Cortex of kidney (tissue), 1 donor: ENCODE data around the gene AKT2.

Experiments
- DNase-seq: peaks from one replicate; lab custom pipeline; 2025; lab: John Stamatoyannopoulos, UW

The AKT2 gene

DNA sequence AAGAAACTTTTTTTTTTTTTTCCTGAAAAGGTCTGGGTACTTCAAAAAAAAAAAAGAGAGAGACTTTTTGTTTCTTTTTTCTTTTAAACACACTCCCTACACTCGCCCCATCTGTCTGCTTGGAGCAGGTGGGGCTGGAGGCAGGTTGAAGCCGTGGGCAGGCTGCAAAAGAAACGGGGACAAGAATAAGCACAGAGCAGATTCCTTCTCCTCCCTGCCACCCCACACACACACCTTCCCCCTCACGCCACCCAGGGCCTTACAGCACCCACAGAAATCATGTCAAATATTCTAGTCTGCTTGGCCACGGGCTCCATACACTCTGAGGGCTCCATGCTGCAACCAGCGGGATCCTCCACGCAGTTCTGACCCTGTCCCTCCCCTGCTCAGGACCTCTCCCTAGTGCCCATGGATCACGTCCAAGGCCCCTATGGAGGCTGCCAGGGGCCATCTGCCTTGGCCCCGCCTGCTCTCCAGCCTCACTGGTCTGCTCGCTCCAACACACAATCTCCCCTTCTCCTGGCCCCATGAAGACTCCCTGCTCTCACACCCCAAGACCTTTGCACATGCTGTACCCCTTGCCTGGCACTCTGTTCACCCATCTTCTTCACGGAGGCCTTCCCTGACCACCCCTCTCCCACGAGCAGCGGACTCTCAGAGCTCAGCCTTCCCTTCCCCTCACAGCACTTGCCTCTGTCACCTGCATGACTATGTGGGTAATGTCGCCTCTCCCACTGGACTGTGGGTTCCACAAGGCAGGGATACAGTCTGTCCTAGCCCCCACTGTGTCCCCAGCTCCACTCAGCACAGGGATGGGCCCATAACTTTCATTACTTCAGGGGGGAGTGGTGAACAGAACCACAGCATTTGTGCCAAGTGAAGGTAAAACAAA, 11.4 kb downstream of the AKT2 start:
- DNase-seq = no peak

DNA sequence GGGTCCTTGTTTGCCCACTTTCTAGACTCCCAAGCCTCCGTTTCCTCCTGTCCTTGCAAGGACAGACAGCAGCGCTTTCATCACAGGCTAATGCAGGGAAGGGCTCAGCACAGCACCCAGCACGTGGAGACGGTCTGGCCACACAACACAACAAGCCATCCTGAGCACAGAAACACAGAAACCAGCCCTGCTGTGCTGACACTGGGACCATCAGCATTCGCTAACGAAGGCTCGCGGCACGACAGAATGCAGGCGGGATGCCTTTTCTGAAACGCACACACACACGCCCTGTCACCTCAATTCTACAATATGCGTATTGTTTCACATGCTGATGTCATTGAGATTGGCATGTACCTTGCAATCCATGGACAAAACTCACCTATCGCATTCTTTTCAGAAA, 12.9 kb downstream of the AKT2 start:
- DNase-seq = no peak

DNA sequence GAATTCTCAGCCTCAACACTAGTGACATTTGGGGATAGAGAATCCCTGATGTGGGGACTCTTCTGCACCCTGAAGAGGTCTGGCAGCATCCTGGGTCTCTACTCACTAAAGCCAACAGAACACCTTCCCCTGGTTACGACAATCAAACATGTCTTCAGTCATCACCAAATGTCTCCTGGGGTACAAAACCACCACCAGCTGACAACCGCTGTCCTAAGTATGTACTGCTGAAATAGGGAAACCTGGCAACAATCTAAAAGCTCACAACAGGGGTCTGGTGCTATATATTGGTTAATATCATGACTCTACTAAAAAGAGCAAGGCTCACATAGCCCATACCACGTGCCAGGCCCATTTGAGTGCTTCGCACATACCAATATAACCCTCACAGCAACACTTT, 13.4 kb downstream of the AKT2 start:
- no peak for DNase-seq

DNA sequence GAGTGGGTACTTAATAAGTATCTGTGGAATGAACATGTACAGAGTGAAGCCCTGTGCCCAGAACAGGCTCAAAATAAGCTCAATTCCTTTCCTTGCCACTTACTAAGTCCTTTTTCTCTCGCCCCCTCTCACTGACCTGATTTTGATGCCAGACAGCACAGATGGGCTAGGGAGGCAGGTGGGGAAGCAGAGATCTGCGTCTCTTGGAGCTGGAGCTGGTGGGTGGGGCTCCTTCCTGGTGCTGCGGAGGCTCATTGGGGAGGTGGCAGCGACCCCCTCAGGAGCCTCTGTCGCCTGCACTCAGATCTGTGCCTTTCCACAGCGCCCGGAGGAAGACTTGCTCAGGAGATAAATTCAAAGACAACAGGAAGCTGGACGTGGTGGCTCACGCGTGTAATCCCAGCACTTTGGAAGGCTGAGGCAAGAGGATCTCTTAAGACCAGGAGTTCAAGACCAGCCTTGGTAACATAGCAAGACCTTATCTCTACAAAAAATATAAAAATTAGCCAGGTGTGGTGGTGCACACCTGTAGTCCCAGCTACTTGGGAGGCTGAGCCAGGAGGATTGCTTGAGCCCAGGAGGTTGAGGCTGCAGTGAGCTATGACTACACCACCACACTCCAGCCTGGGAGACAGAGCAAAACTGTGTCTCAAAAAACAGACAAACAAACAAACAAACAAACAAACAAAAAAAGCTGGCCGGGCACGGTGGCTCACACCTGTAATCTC, 14.6 kb downstream of the AKT2 start:
- DNase-seq = no peak

DNA sequence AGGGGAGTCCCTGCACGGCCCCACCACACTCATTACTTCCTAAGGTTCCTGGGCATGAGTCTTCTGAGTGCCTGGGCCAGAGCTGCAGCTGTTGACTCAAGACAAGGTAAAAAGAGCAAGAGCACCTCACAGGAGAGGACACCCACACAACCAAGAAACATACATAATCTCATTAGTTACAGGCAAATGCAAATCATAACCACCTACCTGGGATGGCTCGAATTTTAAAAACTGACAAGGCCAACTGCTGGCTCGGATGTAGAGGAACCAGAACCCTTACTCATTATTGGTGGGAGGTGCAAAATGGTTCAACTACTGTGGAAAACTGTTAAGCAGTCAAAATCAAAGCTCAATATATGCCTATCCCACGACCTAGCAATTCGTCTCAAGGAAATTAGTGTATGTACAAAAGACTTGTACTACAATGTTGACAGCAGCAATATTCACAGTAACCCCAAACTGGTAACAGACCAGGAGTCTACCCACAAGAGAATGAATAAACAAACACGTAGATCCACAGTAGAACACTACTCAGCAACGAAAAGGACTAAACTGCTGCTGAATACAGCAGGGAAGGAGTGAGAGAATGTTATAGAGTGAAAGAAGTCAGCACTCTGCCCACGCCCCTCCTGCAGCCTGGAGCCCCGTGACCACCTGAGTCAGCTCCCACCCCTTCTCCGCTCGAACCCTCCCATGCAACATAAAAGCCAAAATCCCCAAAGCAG, 15.8 kb downstream of the AKT2 start:
- no peak for DNase-seq

DNA sequence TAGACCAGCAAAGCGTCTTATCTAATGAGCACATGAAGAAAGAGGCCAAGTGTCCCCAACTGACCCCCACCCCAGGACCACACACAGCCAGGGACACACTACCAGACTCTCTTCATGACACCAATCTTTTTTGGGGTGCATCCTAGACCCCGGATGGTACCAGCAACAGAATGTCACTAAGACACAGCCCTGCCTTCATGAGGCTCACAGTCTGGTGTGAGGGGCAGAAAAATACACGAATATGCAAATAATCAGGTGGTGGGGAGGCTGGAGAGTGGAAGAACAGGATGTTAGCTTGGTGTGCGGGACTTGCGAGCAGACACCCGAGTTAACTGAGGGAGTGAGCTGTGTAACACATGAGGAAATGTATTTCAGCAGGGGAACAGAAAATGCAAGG, 17.5 kb downstream of the AKT2 start:
- no peak for DNase-seq

DNA sequence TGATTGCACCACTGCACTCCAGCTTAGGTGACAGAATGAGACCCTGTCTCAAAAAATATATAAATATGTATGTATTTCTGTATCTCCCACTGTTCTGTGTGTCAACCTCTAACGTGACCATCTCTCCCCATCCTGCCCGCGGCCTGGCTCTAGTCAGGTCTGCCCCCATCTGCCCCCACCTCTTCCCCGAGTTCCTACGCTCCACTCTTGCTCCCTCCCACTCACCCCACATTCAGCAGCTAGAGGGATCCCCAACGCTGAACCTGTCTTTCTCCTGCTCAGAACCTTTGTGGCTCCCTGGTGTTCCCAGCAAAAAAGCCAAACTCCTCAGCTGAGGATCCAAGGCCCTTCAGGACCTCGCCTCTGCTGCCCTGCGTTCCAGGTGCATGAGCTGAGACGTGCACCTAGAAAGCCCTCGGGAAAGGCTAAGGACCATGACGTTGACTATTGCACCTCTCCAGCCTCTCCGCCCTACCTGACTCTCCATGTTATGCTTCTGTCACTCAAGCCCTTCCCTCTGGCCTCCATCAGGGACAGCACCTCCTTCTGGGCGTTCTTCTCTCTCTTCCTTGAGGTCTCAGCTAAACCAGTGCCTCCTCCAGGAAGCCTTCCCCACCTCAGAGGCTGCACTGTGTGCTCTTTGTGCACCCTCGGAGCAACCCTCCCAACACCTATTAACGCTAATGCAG, 18.1 kb downstream of the AKT2 start:
- no peak for DNase-seq

DNA sequence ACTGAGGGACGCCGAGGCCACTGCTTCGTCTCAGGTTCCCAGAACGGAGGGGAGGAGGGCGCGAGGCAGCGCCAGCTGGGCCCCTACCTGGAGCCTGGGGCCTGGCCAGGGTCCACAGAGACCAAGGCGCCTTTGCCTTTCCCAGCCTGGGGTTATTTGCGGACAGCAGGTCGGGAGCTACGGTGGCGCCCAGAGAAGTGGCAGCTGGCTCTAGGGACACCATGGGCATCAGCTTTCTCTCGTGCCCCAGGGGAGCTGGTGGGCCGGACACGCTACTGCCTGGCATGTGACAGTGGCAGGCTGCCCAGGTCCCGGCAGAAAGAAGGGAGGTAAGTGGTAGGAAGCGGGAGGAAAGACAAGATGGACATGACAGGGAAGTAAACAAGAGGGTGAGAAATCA, 19.0 kb downstream of the AKT2 start:
- no peak for DNase-seq

DNA sequence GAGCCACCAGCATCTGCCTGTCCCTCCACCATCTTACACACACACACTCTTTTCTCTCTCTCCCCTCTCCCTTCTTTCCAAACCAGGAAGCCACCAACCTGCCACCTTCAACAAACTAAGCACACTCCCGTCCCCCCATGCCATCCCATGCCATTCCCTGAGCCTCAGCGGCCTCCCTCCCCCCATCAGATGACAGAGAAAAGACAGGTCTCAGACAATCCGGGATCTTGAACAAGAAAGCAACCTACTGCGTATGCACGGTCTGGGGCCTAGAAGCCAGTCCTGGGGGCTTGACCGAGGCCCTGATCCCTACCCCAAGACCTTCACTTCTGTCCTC, 19.4 kb downstream of the AKT2 start:
- no peak for DNase-seq

DNA sequence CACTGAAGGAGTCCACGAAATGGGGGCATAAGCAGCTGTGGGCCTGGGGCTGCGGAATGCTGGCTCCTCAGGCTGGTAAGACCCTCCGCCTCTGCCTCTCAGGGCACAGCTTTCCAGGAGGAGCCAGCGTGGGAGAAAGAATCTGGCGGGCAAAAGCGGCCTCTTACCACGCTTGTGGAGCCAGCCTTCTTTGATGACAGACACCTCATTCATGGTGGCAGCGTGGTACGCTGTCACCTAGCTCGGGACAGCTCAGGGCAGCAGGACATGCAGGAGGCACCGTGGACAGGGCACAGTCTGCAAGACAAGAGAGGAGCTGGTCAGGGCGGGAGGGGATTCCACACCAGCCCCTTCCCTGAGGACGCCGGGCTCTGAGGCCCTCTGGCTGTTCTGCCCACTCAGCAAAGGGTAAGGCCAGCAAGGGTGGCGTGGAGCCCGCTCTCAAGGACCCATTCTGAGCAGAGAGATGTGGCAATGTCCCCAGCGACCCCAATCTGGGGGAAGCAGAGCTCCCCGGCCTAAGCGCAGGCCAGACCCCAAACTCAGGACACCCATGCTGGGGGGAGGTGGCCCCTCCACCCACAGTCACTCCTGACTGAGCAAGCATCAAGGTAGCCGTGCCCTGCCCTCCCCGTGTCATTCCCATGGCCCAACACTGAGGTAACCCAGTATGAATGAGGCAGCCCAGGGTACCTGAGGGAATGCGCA, 19.9 kb downstream of the AKT2 start:
- no peak for DNase-seq

DNA sequence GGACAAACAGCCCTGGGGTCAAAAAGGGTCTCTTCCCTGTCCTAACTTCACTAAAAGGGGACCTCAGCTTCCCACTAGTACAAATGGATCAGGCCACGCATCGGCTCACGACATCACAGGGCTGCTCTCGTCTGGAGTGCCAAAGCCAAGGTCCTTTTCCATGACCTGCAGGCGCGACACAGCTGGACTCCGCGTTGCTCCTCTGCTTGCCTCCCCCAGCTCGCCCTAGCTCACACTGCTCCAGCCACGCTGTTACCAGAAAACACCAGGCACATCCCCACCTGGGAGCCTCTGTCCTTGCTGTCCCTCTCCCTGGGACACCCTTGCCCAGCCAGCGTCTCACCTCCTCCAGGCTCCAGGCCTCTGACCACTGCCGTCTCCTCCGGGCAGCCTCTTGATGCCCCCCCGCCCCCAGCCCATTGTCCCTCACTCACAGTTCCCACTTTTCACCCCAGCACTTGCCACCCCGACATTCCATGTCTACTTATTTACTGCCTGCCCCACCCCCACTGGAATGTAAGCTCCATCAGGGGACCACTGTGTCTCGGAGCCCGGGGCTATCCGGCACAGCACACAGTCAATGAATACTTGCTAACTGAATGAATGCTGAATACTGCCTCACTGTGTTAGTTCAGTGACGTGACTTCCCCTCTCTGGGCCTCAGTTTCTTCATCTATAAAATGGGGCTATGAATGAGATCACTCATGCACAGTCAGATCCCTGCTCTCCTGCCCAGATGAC, 20.7 kb downstream of the AKT2 start:
- no peak for DNase-seq

DNA sequence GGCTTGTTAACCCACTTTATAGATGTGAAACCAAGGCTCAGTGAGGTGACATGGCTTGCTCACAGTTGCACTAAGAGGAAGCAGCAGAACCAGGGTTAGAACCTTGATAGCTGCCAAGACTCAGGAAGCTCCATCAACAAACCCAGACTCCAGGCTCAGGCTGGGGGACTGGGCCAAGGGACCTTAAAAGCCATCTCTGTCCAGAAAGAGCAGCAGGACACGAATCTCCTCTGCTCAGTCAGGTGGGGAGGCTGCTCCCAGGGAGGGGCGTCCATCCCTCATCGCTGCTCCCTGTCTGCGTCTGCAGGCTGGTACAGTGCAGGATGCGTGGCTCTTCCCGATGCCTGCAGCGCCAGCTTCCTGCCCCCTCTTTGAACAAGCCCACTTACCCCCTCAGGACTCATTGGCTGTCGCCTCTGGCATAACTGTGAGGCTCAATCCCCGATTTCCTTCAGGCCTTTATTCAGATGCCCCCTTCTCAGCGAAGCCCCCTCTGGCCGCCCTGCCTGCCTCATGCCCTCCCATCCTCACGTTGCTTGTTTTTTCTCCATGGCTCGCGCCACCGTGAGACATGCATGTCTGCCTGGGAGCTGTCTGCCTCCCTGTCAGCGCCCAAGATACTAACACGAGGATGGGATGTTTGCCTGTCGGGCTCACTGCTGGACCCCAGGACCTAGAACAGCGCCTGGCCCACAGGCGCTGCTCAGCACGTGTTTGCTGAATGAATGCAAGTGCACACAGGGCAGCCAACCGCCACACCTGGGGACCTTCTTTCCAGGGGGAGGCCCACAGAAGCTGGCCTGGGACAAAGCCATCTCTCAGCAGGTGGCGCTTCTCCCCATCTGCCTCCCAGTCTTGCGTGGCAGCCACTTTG, 21.5 kb downstream of the AKT2 start:
- DNase-seq = no peak

DNA sequence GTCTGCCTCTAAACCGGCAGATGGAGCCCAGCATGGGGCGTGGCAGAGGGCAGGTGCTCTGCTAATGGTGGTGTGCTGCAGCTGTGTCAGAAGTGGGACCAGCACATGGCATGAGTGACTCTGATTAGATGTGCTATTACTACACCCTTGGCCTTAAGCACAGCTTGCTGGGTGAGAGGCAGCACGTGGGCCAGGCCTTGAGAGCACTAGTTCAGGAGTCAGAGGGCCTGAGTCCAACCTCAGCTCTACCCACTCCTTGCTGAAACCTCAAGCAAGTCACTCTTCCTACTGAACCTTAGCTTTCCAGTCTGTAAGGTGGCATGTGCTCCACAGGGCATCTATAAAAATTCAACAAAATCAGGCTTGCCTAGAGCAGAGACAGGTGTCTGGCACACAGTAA, 22.7 kb downstream of the AKT2 start:
- DNase-seq = no peak

DNA sequence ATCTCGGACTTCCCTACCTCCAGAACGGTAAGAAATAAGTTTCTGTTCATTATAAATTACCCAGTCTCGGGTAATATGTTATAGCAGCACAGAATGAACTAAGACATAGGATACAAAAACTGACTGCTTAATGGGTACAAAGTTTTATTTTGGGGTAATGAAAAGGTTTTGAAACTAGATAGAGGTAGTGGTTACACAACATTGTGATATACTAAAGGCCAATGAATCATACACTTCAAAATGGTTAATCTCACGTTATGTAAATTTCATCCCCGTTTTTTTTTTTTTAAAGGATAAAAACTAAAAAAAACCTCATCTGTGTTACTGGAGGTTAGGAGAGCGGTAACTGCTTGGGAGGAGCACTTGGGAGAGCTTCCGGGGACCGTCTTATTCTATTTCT, 23.5 kb downstream of the AKT2 start:
- no peak for DNase-seq

DNA sequence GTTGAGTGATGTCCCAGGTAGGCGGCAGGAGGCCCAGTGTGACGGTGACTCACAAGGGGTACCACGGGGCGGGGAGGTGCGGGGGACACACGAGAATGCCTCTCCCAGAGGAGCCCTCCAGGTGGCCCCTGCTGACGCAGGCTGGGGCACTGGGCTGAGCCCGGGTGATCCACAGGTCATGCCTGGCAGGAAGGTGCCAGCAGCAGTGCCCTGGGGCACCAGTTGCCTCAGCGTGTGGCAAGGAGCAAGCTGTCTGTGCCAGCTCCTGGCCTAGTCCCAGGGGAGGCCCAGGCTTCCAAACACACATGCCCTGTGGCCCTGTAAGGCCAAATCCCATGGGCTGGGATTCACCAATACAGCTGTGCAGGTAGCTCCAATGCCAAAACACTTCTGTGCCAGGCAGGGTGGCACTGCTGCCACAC, 28.0 kb downstream of the AKT2 start:
- no peak for DNase-seq

DNA sequence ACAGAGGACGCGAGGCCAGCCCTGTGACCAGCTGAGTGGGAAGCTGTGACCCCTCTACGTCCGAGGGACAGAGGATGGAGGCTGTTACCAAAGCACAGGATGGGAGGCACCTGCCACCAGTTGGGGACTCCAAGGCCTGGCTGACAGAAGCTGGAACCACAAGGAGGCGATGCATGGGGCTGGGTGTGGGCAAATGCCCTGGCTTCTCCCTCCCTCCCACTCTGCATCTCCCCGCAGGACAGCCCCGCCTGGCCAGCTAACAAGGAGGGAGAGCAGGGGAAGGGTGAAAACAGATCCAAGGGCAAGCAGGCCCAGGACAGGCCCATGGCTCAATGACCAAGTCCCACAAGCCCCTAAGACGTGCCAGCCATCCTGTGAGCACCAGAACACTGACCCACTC, 28.6 kb downstream of the AKT2 start:
- no peak for DNase-seq

DNA sequence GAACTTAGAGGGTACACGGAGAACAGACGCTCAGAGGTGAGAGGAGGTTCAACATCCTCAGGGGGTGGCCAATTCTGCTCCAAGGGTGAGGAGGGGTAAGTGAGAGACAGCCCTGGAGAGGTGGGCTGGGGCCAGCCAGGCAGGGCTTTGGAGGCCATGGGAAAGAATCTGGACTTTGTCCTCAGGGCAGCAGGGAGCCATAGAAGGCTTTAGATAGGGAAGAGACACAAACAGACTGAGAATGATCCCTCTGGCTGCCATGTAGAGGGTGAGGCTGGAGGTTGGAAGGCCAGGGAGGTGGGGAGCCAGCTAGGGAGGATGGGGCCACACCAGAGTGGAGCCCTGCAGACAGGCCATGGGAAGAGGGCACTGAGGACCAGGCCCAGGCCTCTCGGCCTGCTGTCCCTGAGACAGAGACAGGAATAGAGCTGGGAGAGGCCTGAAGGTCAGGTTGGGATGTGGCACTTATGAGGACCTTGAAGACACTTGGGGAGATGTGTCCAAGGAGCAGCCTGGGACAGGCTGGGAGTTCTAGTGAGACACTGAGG, 29.5 kb downstream of the AKT2 start:
- no peak for DNase-seq

DNA sequence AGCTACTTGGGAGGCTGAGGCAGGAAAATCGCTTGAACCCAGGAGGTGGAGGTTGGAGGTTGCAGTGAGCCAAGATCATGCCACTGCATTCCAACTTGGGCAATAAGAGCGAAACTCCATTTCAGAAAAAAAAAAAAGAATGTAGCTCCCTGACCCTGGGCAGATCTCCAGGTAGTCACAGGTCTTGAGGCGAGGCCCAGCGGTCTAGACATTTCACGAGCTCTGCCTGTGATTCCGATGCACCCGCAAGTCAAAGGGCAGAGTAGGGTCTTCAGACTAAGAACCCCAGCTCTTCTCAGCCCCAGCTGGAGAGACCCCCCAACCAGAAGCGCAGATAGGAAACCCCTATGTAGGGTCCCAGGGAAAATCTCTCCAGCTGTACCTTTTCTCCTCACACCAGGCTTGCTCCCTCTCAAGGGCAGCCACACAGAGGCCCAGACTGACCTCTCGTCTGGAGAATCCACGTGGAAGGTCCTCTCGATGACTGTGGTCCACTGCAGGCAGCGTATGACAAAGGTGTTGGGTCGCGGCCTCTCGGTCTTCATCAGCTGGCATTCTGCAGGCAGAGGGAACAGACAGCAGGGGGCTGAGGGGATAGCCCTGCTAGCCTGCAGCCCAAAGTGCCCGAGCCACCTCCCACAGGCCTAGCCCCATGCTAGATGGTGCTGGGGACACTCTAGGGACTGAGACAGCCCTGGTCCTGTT, 30.3 kb downstream of the AKT2 start:
- DNase-seq = no peak

DNA sequence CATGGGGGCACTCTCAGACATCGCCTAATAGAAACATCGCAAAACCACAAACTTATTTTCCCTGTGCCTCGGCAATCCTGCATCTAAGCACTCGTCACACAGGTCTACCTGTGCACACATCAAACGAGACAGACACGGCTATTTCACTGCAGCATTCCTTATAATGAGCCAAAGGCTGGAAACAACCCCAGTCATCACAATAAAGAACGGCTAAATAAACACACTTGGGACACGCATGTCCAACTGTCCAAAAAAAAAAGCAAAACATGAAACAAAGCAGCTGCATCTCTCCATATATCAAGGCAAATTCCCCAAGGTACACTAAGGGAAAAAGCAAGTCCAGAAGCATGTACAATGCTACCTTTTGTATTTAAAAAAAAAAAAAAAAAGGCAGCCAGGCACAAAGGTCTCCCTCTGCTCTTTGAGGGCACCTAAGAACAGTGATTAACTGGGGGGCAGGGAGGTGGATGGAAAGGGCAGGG, 31.5 kb downstream of the AKT2 start:
- DNase-seq = no peak
